HCT116 (cell line): ENCODE measurements around the gene AP5M1. TPM values are rescaled to one million over a fixed set of nuclear protein-coding genes. Genes with fewer than 3 reads are reported as not detected.

Experiments
- ATAC-seq: fragments of 200-7000 bp; cut with Tn5 transposase; 2 replicates; pipeline ENCODE4 v1.9.1; 2020; ENCODE audit warnings: mild to moderate bottlenecking, moderate library complexity
- BruUV-seq: library from RNA; stranded (reverse); fragments of 400-500 nt; replicated peaks from 2 replicates; lab custom pipeline; 2021; lab: Mats Ljungman, UMichigan
- CTCF ChIA-PET: fragments of 300-600 bp; sonication (Branson Sonifier 250); formaldehyde crosslinking; loops from one replicate; lab custom pipeline; 2021; ENCODE audit warnings: antibody characterized with exemption; lab: Charles Lee
- POLR2A ChIA-PET: fragments of 300-600, 350-600 bp; sonication (Branson Sonifier 250); formaldehyde crosslinking; loops from one replicate; lab custom pipeline; 2021; ENCODE audit warnings: antibody characterized with exemption; lab: Charles Lee
- RAD21 ChIA-PET, 2 experiments: fragments of 300-600 bp; sonication (Branson Sonifier 250); formaldehyde crosslinking; loops; one replicate each; lab custom pipeline; 2023; ENCODE audit warnings: low total read pairs in 2 of 2; ENCODE audit not compliant: uncharacterized antibody in 2 of 2, unreplicated experiment in 2 of 2, low non-redundant PET in 1 of 2; lab: Charles Lee
- DNase-seq: peaks from one replicate; pipeline ENCODE4 v3.0.0-alpha.2; 2010; ENCODE audit warnings: low read depth, low spot score
- H2AFZ ChIP-seq: fragments of 200-600 bp; shearing (Covaris generic), sonication (generic); 2 replicates; pipeline ENCODE4 v1.6.1; 2017; ENCODE audit warnings: low read depth, mixed run types, mixed read lengths, antibody characterized with exemption, low read length; ENCODE audit not compliant: poor library complexity, severe bottlenecking
- H3K27ac ChIP-seq: 2 replicates; pipeline ENCODE4 v1.5.1; 2012; ENCODE audit warnings: low read depth, low read length
- H3K27me3 ChIP-seq: fragments of 200-600 bp; sonication (generic); 2 replicates; pipeline ENCODE4 v1.6.1; 2016; ENCODE audit warnings: mixed run types, low read length, mixed read lengths; ENCODE audit not compliant: insufficient read depth
- H3K36me3 ChIP-seq, 2 experiments: fragments of 200-500 bp in 1 of 2; fragments of 200-600 bp in 1 of 2; sonication (Bioruptor generic) in 1 of 2; sonication (generic) in 1 of 2; 2 replicates each; pipeline versions ENCODE4 v1.5.1 to v1.6.1; 2014 to 2016; ENCODE audit warnings: low read length in 2 of 2, inconsistent platforms in 1 of 2, mixed read lengths in 1 of 2, mixed run types in 1 of 2; ENCODE audit not compliant: insufficient read depth in 2 of 2, control insufficient read depth in 1 of 2
- H3K4me1 ChIP-seq, 2 experiments: fragments of 200-600 bp in 1 of 2; sonication (generic) in 1 of 2; 2 replicates each; pipeline versions ENCODE4 v1.5.1 to v1.6.1; 2012 to 2017; ENCODE audit warnings: low read length in 2 of 2, inconsistent platforms in 1 of 2, mild to moderate bottlenecking in 1 of 2, mixed read lengths in 1 of 2, mixed run types in 1 of 2, moderate library complexity in 1 of 2; ENCODE audit not compliant: insufficient read depth in 2 of 2, control insufficient read depth in 1 of 2
- H3K4me2 ChIP-seq: fragments of 200-600 bp; sonication (generic); 2 replicates; pipeline ENCODE4 v1.6.1; 2017; ENCODE audit warnings: mixed run types, low read length, mixed read lengths
- H3K4me3 ChIP-seq, 2 experiments: fragments of 200-600 bp in 1 of 2; sonication (generic) in 1 of 2; replicated peaks in 1 of 2; 2 replicates each; pipeline ENCODE4 v1.5.1; 2011 to 2016; ENCODE audit warnings: low read length in 2 of 2, control low read depth in 1 of 2, low read depth in 1 of 2, mild to moderate bottlenecking in 1 of 2, mixed read lengths in 1 of 2, mixed run types in 1 of 2
- H3K79me2 ChIP-seq: fragments of 200-600 bp; sonication (generic); 2 replicates; pipeline ENCODE4 v1.6.1; 2017; ENCODE audit warnings: mild to moderate bottlenecking, mixed run types, low read length, moderate library complexity, mixed read lengths; ENCODE audit not compliant: insufficient read depth
- H3K9ac ChIP-seq: fragments of 200-600 bp; sonication (generic); 2 replicates; pipeline ENCODE4 v1.6.1; 2016; ENCODE audit warnings: low read length, mixed read lengths
- H3K9me2 ChIP-seq: fragments of 200-600 bp; sonication (generic), shearing (Covaris generic); 2 replicates; pipeline ENCODE4 v1.6.1; 2017; ENCODE audit warnings: mixed run types, mild to moderate bottlenecking, moderate library complexity; ENCODE audit not compliant: insufficient read depth
- H3K9me3 ChIP-seq, 2 experiments: fragments of 200-500 bp in 1 of 2; fragments of 200-600 bp in 1 of 2; sonication (Bioruptor generic) in 1 of 2; sonication (generic) in 1 of 2; 2 replicates each; pipeline ENCODE4 v1.6.1; 2014 to 2017; ENCODE audit warnings: low read length in 2 of 2, mixed read lengths in 2 of 2, inconsistent platforms in 1 of 2, low read depth in 1 of 2, mild to moderate bottlenecking in 1 of 2, mixed run types in 1 of 2, moderate library complexity in 1 of 2; ENCODE audit not compliant: control insufficient read depth in 1 of 2, insufficient read depth in 1 of 2
- H4K20me1 ChIP-seq: fragments of 200-600 bp; sonication (generic), shearing (Covaris generic); 2 replicates; pipeline ENCODE4 v1.6.1; 2017; ENCODE audit warnings: mixed run types, mild to moderate bottlenecking, moderate library complexity; ENCODE audit not compliant: insufficient read depth
- CBX3 ChIP-seq: IDR thresholded peaks from 2 replicates; pipeline ENCODE4 v1.6.1; 2012; ENCODE audit warnings: low read depth
- CEBPB ChIP-seq: IDR thresholded peaks from 2 replicates; pipeline ENCODE4 v1.6.1; 2012; ENCODE audit warnings: low read depth
- EZH2phosphoT487 ChIP-seq: fragments of 200-600 bp; IDR thresholded peaks from 2 replicates; pipeline ENCODE4 v1.6.1; 2018; ENCODE audit warnings: antibody characterized with exemption, borderline replicate concordance
- FOSL1 ChIP-seq: IDR thresholded peaks from 2 replicates; pipeline ENCODE4 v1.6.1; 2012; ENCODE audit warnings: low read depth
- POLR2A ChIP-seq: IDR thresholded peaks from 2 replicates; pipeline ENCODE4 v1.7.0; 2011; ENCODE audit warnings: borderline replicate concordance; ENCODE audit not compliant: insufficient read depth, insufficient read length; ENCODE audit errors: extremely low read depth
- POLR2AphosphoS5 ChIP-seq: IDR thresholded peaks from 2 replicates; pipeline ENCODE4 v1.6.1; 2011; ENCODE audit warnings: mild to moderate bottlenecking, low read depth, low read length, moderate library complexity
- SIN3A ChIP-seq: IDR thresholded peaks from 2 replicates; pipeline ENCODE4 v1.6.1; 2012; ENCODE audit warnings: low read depth
- TCF7L2 ChIP-seq: IDR thresholded peaks from 2 replicates; pipeline ENCODE4 v1.7.0; 2011; ENCODE audit warnings: borderline replicate concordance, inconsistent platforms; ENCODE audit not compliant: insufficient read depth, insufficient read length; ENCODE audit errors: extremely low read depth
- ZFX ChIP-seq: fragments of 450-650 bp; IDR thresholded peaks from 2 replicates; pipeline ENCODE4 v1.6.1; 2017
- intact Hi-C: fragments of 100-400 bp; cut with micrococcal nuclease; formaldehyde crosslinking; loops from 2 replicates; pipeline ENCODE4 v1.10.0; 2022
- total RNA-seq: library from RNA; stranded (reverse); gene quantifications from one replicate; pipeline ENCODE4 v1.2.1, GENCODE V29; 2021; ENCODE audit not compliant: unreplicated experiment
- TF ChIP-seq, protein P1 (sequence below): IDR thresholded peaks from 2 replicates; pipeline ENCODE4 v1.6.1; 2012
- TF ChIP-seq, protein P2 (sequence below), 3 experiments: fragments of 200-600 bp in 1 of 3; sonication (generic) in 1 of 3; IDR thresholded peaks in 2 of 3; conservative IDR thresholded peaks in 1 of 3; 2 replicates each; pipeline ENCODE4 v1.5.1; 2012 to 2017; ENCODE audit warnings: low read depth in 2 of 3, low read length in 2 of 3, antibody characterized with exemption in 1 of 3, borderline replicate concordance in 1 of 3, control low read depth in 1 of 3, mild to moderate bottlenecking in 1 of 3, mixed read lengths in 1 of 3, mixed run types in 1 of 3, moderate library complexity in 1 of 3; ENCODE audit not compliant: insufficient read depth in 1 of 3
- TF ChIP-seq, protein P3 (sequence below): IDR thresholded peaks from 2 replicates; pipeline ENCODE4 v1.6.1; 2012

The AP5M1 gene
- total RNA-seq, 1 experiment from 2014 or later = 25.3 TPM

DNA sequence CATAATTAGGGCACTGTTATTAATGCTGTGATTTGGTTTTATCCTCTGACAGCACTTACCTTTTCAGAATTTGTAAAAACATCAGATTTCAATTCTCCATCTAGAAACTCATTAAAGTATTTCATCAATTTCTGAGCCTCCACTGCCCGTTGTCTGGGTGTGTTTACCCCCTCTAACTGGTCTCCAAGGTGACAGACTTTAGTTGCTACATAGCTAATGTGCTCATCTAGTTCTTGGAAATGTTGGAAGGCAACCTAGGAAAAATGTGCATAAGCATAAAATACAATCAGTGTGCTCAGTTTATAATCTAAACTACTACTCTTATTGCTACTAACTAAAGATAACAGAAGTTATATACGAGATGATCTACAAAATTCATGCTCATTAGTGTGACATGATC, 24.7 kb upstream of the AP5M1 start:
- CTCF ChIA-PET = no interaction called here
- intact Hi-C loops = no loop called here
- no peak for ATAC-seq

DNA sequence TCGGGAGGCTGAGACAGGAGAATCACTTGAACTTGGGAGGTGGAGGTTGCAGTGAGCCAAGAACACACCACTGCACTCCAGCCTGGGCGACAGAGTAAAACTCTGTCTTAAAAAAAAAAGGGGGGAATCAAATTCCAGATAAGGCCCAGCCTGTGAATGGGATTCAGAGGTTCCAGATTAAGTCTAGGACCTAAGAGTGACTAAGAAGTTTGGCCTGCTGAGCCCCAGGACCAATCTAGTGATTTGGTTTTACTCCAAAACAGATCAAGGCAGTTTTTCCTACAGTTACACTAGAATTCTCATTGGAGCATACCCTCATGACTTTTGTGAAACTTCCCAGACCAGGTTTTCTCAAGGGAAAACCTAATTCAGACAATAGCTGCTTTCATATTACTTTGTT, 22.8 kb upstream of the AP5M1 start:
- H4K20me1 ChIP-seq = no peaks in the 10 kb centered on the region
- no peaks in the 10 kb centered on the region for H3K4me1 ChIP-seq
- CTCF ChIA-PET = no interaction called here
- POLR2A ChIA-PET = no interaction called here
- RAD21 ChIA-PET = no interaction called here
- no peaks in the 10 kb centered on the region for H3K36me3 ChIP-seq
- H3K9me3 ChIP-seq = no peaks in the 10 kb centered on the region
- ATAC-seq (no peak), DNase-seq (no peak)
- no peak for TF ChIP-seq ZFX
- TF ChIP-seq, protein P1, sequence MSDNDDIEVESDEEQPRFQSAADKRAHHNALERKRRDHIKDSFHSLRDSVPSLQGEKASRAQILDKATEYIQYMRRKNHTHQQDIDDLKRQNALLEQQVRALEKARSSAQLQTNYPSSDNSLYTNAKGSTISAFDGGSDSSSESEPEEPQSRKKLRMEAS = no peak
- no peak for TF ChIP-seq FOSL1
- TF ChIP-seq, protein P2, sequence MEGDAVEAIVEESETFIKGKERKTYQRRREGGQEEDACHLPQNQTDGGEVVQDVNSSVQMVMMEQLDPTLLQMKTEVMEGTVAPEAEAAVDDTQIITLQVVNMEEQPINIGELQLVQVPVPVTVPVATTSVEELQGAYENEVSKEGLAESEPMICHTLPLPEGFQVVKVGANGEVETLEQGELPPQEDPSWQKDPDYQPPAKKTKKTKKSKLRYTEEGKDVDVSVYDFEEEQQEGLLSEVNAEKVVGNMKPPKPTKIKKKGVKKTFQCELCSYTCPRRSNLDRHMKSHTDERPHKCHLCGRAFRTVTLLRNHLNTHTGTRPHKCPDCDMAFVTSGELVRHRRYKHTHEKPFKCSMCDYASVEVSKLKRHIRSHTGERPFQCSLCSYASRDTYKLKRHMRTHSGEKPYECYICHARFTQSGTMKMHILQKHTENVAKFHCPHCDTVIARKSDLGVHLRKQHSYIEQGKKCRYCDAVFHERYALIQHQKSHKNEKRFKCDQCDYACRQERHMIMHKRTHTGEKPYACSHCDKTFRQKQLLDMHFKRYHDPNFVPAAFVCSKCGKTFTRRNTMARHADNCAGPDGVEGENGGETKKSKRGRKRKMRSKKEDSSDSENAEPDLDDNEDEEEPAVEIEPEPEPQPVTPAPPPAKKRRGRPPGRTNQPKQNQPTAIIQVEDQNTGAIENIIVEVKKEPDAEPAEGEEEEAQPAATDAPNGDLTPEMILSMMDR (IDR thresholded peaks at IDR 0.05 in 2 of 3, conservative IDR thresholded peaks at IDR 0.05 in 1 of 3; ENCODE audit: borderline replicate concordance in 1 of 3, insufficient read depth in 1 of 3, low read depth in 2 of 3, low read length in 2 of 3) = no peak
- TF ChIP-seq, protein P3, sequence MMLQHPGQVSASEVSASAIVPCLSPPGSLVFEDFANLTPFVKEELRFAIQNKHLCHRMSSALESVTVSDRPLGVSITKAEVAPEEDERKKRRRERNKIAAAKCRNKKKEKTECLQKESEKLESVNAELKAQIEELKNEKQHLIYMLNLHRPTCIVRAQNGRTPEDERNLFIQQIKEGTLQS = no peak
- TF ChIP-seq POLR2AphosphoS5 = no peak
- TF ChIP-seq TCF7L2 = no peak
- TF ChIP-seq EZH2phosphoT487 = no peak
- H3K9me2 ChIP-seq = no peaks in the 10 kb centered on the region
- intact Hi-C loops = no loop called here
- no peak overlapping the region for H3K9ac ChIP-seq
- H2AFZ ChIP-seq = no peak overlapping the region
- no peaks in the 10 kb centered on the region for H3K27me3 ChIP-seq
- BruUV-seq = TSS peak; percentile 21
- H3K27ac ChIP-seq = no peak overlapping the region
- H3K79me2 ChIP-seq = peaks cover 22% of the 10 kb centered on the region
- H3K4me2 ChIP-seq = no peak overlapping the region
- H3K4me3 ChIP-seq = no peak overlapping the region

More for the DNA sequence above, 24.7 kb upstream of the AP5M1 start:
- Histone ChIP-seq H3K4me2 (no peak overlapping the region), H3K36me3 (no peaks in the 10 kb centered on the region), H3K79me2 (peaks cover 6% of the 10 kb centered on the region; the same call in 1 of the 2 replicates), H3K9me3 (no peaks in the 10 kb centered on the region), H3K4me1 (no peaks in the 10 kb centered on the region), H3K4me3 (no peak overlapping the region), H4K20me1 (no peaks in the 10 kb centered on the region)
- RAD21 ChIA-PET = interaction anchor here in 1 of 2 experiments (0.7 kb wide), 1 partner anchor 24 kb away, joined by 3 read pairs; no protein-coding TSS in a partner anchor
- BruUV-seq = no TSS peak
- TF ChIP-seq POLR2A (no peak), TCF7L2 (no peak), SIN3A (no peak), CBX3 (no peak), CEBPB (no peak)
- TF ChIP-seq, protein P1 = no peak
- TF ChIP-seq, all 23 proteins: peak for 0
- Histone ChIP-seq H3K27me3 (no peaks in the 10 kb centered on the region), H2AFZ (no peak overlapping the region), H3K9me2 (no peaks in the 10 kb centered on the region), H3K9ac (no peak overlapping the region), H3K27ac (no peak overlapping the region)
- no peak for DNase-seq
- POLR2A ChIA-PET = no interaction called here
